KOPT-K1 (cell line): ENCODE data around the gene SCN2B.

Experiments used
- H3K27ac ChIP-seq: fragments of 200-600 bp; sonication (generic); 2 replicates; pipeline ENCODE4 v1.5.1; 2016; ENCODE audit warnings: antibody characterized with exemption, mild to moderate bottlenecking, low read depth, low read length; ENCODE audit not compliant: poor library complexity, severe bottlenecking
- H3K36me3 ChIP-seq: fragments of 200-600 bp; sonication (generic); 2 replicates; pipeline ENCODE4 v1.5.1; 2017; ENCODE audit warnings: antibody characterized with exemption, mild to moderate bottlenecking, low read length, moderate library complexity; ENCODE audit not compliant: insufficient read depth
- H3K9me3 ChIP-seq: fragments of 200-600 bp; sonication (generic); 2 replicates; pipeline ENCODE4 v1.5.1; 2017; ENCODE audit warnings: antibody characterized with exemption, low read length, mild to moderate bottlenecking; ENCODE audit not compliant: insufficient read depth, poor library complexity, severe bottlenecking

The SCN2B gene

GRCh38 chr11:118155776-118156530 lies 20.5 kb downstream of the SCN2B start:
- H3K36me3 ChIP-seq: no peaks in the 10 kb centered on the region
- no peaks in the 10 kb centered on the region for H3K9me3 ChIP-seq
- H3K27ac ChIP-seq: no peak overlapping the region

- Histone ChIP-seq H3K9me3 (no peaks in the 10 kb centered on the region), H3K27ac (no peak overlapping the region), H3K36me3 (no peaks in the 10 kb centered on the region)
Observed at GRCh38 chr11:118154641-118155040, 21.8 kb downstream of the SCN2B start.

- Histone ChIP-seq H3K9me3 (no peaks in the 10 kb centered on the region), H3K36me3 (no peaks in the 10 kb centered on the region), H3K27ac (no peak overlapping the region)
Observed at GRCh38 chr11:118153976-118154375, 22.5 kb downstream of the SCN2B start.

- H3K27ac ChIP-seq: no peak overlapping the region
- no peaks in the 10 kb centered on the region for H3K36me3 ChIP-seq
- H3K9me3 ChIP-seq: no peaks in the 10 kb centered on the region
Observed at GRCh38 chr11:118153516-118153915, 22.9 kb downstream of the SCN2B start.

- Histone ChIP-seq H3K9me3 (no peaks in the 10 kb centered on the region), H3K36me3 (no peaks in the 10 kb centered on the region), H3K27ac (no peak within 1 kb of the TSS)
Observed at GRCh38 chr11:118152552-118153471, 23.6 kb downstream of the SCN2B start, which contains the start of gene SCN4B. TSS of gene SCN4B (minus strand) at chr11:118152823. CDS start at chr11:118152673, 150 bp downstream.

- no peak overlapping the region for H3K27ac ChIP-seq
- no peaks in the 10 kb centered on the region for H3K9me3 ChIP-seq
- no peaks in the 10 kb centered on the region for H3K36me3 ChIP-seq
Observed at GRCh38 chr11:118152020-118152551, 24.4 kb downstream of the SCN2B start.

GRCh38 chr11:118151431-118151830 lies 25.0 kb downstream of the SCN2B start:
- no peak overlapping the region for H3K27ac ChIP-seq
- no peaks in the 10 kb centered on the region for H3K9me3 ChIP-seq
- H3K36me3 ChIP-seq: no peaks in the 10 kb centered on the region

- Histone ChIP-seq H3K36me3 (no peaks in the 10 kb centered on the region), H3K27ac (no peak overlapping the region), H3K9me3 (no peaks in the 10 kb centered on the region)
Observed at GRCh38 chr11:118149493-118149892, 26.9 kb downstream of the SCN2B start.

GRCh38 chr11:118148856-118149255 lies 27.6 kb downstream of the SCN2B start:
- Histone ChIP-seq H3K9me3 (no peaks in the 10 kb centered on the region), H3K36me3 (no peaks in the 10 kb centered on the region), H3K27ac (no peak overlapping the region)

- Histone ChIP-seq H3K36me3 (no peaks in the 10 kb centered on the region), H3K27ac (no peak overlapping the region), H3K9me3 (no peaks in the 10 kb centered on the region)
Observed at GRCh38 chr11:118148240-118148639, 28.2 kb downstream of the SCN2B start.

GRCh38 chr11:118147502-118147901 lies 28.9 kb downstream of the SCN2B start:
- Histone ChIP-seq H3K27ac (no peak overlapping the region), H3K36me3 (no peaks in the 10 kb centered on the region), H3K9me3 (no peaks in the 10 kb centered on the region)

- H3K27ac ChIP-seq: no peak overlapping the region
- H3K9me3 ChIP-seq: no peaks in the 10 kb centered on the region
- no peaks in the 10 kb centered on the region for H3K36me3 ChIP-seq
Observed at GRCh38 chr11:118146554-118146953, 29.9 kb downstream of the SCN2B start.

- no peak overlapping the region for H3K27ac ChIP-seq
- H3K36me3 ChIP-seq: no peaks in the 10 kb centered on the region
- no peaks in the 10 kb centered on the region for H3K9me3 ChIP-seq
Observed at GRCh38 chr11:118145285-118146227, 30.9 kb downstream of the SCN2B start.
